ENCODE results near the gene SRL. TPM values are rescaled to one million over a fixed set of nuclear protein-coding genes. Genes with fewer than 3 reads are reported as not detected.
"Not testable (repeated sequence)": the region's sequence is repeated elsewhere in the genome, so short reads cannot be mapped to it uniquely, and the experiment has no call there.

SRL gene
- total RNA-seq, 6 experiments from 2014 or later, result 0.18 to 0.62 (median 0.28) TPM

- WGBS (ENCODE audit: insufficient coverage, low coverage, low lambda C conversion rate, missing lambda C conversion rate), result 86% methylated on average over 7 of the region's 14 CpGs
- no peak for TF ChIP-seq POLR2A (IDR thresholded peaks at IDR 0.05)
- TF ChIP-seq, protein P1, sequence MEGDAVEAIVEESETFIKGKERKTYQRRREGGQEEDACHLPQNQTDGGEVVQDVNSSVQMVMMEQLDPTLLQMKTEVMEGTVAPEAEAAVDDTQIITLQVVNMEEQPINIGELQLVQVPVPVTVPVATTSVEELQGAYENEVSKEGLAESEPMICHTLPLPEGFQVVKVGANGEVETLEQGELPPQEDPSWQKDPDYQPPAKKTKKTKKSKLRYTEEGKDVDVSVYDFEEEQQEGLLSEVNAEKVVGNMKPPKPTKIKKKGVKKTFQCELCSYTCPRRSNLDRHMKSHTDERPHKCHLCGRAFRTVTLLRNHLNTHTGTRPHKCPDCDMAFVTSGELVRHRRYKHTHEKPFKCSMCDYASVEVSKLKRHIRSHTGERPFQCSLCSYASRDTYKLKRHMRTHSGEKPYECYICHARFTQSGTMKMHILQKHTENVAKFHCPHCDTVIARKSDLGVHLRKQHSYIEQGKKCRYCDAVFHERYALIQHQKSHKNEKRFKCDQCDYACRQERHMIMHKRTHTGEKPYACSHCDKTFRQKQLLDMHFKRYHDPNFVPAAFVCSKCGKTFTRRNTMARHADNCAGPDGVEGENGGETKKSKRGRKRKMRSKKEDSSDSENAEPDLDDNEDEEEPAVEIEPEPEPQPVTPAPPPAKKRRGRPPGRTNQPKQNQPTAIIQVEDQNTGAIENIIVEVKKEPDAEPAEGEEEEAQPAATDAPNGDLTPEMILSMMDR (IDR thresholded peaks at IDR 0.05), result no peak
- intact Hi-C loops (cut with DNase I), result loop anchor here in 1 of 2 donors (10.0 kb wide), 1 partner anchor 276 kb away; no protein-coding TSS in a partner anchor
- Histone ChIP-seq H3K27ac (no peak overlapping the region), H3K27me3 (no peaks in the 10 kb centered on the region), H3K36me3 (peaks cover 0 to 12% (median 0%) of the 10 kb centered on the region in 4 donors), H3K4me3 (no peak overlapping the region), H3K4me1 (no peaks in the 10 kb centered on the region), H3K9me3 (no peaks in the 10 kb centered on the region)
- ATAC-seq, result peak in 2 of 4 donors; percentile 3 to 4
- DNase-seq, result no peak
These were observed 18.5 kb upstream of the SRL start for GRCh38 chr16:4260360-4260759.

DNA sequence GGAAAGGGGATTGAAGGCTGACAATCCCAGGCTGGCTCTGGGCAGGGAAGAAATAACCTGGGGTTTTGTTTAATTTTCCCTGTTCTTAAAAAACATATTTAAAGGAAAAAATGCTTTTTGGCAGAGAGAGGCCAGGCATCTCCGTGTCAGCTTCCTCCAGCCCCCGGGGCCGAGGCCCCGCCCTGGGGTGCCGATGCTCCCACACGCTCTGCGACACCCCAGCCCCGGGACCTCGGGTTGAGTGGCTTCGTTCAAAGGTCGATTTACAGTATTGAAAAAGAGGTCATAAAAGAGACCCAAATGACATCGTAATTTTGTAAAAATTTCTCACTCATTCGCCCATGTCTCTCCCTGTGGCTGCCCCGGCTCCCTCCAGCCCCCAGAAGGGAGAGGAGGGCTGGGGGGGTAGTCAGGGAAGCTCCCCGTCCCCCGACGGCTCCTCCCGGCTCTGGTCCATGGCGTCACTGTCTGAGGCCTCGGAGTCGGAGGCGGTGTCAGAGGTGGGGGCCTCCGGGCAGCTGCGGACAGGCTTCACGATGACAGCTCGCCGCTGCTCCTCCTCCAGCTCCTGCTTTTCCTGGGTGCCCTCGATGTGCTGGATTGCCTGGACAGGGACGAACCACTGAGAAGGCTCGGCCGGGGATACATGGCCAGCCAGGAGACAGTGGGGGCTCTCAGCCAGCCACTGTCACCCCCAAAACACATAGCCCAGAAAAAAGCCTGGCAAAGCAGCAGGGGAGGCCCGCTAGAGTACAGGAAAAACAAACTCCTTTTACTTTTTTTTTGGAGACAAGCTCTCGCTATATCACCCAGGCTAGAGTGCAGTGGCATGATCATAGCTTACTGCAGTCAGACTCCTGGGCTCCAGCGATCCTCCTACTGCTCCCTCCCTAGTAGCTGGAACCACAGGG, 16.0 kb upstream of the SRL start:
- Histone ChIP-seq H3K27me3 (no peaks in the 10 kb centered on the region), H3K9me3 (no peaks in the 10 kb centered on the region), H3K36me3 (peaks cover 0 to 12% (median 0%) of the 10 kb centered on the region in 4 donors), H3K4me3 (no peak overlapping the region), H3K27ac (peak overlapping the region in 1 of 3 donors; percentile 5), H3K4me1 (no peaks in the 10 kb centered on the region)
- intact Hi-C loops (cut with DNase I), result loop anchor here in 1 of 2 donors (10.0 kb wide), 1 partner anchor 133 kb away; no protein-coding TSS in a partner anchor
- 88% methylated on average over 26 of the region's 34 CpGs for WGBS (ENCODE audit: insufficient coverage, low coverage, low lambda C conversion rate, missing lambda C conversion rate)
- no peak for DNase-seq
- no peak for ATAC-seq
- no peak for TF ChIP-seq POLR2A (IDR thresholded peaks at IDR 0.05)
- TF ChIP-seq, protein P1 (IDR thresholded peaks at IDR 0.05), result no peak

GRCh38 chr16:4253394-4254150, 11.7 kb upstream of the SRL start:
- Histone ChIP-seq H3K36me3 (no peaks in the 10 kb centered on the region), H3K27me3 (no peaks in the 10 kb centered on the region), H3K4me1 (no peaks in the 10 kb centered on the region), H3K9me3 (no peaks in the 10 kb centered on the region), H3K4me3 (peak overlapping the region; percentile 51 to 74 (median 71)), H3K27ac (peak overlapping the region; percentile 78 to 95 (median 83))
- DNase-seq (peak; percentile 100), ATAC-seq (peak; percentile 95 to 97 (median 96))
- intact Hi-C loops (cut with DNase I), result loop anchor here in 1 of 2 donors (10.0 kb wide), 1 partner anchor 129 kb away; no protein-coding TSS in a partner anchor
- 0% methylated on average over 19 of the region's 80 CpGs for WGBS (ENCODE audit: insufficient coverage, low coverage, low lambda C conversion rate, missing lambda C conversion rate)
- peak; percentile 91 for TF ChIP-seq POLR2A (IDR thresholded peaks at IDR 0.05)
- TF ChIP-seq, protein P1 (IDR thresholded peaks at IDR 0.05), result no peak

DNA sequence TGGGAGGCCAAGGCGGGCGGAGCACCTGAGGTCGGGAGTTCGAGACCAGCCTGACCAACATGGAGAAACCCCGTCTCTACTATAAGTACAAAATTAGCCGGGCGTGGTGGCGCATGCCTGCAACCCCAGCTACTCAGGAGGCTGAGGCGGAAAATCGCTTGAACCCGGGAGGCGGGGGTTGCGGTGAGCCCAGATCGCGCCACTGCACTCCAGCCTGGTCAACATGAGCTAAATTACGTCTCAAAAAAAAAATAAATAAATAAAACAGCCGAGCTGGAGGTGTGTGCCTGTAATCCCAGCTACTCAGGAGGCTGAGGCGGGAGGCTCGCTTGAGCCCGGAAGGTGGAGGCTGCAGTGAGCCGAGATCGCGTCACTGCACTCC, 11.1 kb upstream of the SRL start:
- peak overlapping the region; percentile 51 to 74 (median 71) for H3K4me3 ChIP-seq
- peak in 1 of 4 donors; percentile 0 for ATAC-seq
- intact Hi-C loops (cut with DNase I), result loop anchor here in 1 of 2 donors (10.0 kb wide), 1 partner anchor 128 kb away; no protein-coding TSS in a partner anchor
- H3K27me3 ChIP-seq, H3K9me3 ChIP-seq, H3K4me1 ChIP-seq, H3K36me3 ChIP-seq: not testable (repeated sequence)
- 8% methylated on average over 8 of the region's 23 CpGs for WGBS (ENCODE audit: insufficient coverage, low coverage, low lambda C conversion rate, missing lambda C conversion rate)
- H3K27ac ChIP-seq, result peak overlapping the region; percentile 78 to 95 (median 83)
- DNase-seq, result peak in 1 of 3 donors; percentile 27
